Activated naive CD8-positive, alpha-beta T cell treated with anti-CD3 and anti-CD28 coated beads, Interleukin-2, amount 10 ng/mL, durations not matched to agents 7 days and 5 days (primary cell): ENCODE data around the gene RHD. TPM values are rescaled to one million over a fixed set of nuclear protein-coding genes. Genes with fewer than 3 reads are reported as not detected.
"Not testable (repeated sequence)": the region's sequence is repeated elsewhere in the genome, so short reads cannot be mapped to it uniquely, and the experiment has no call there.

ENCODE experiments used
- ATAC-seq: fragments of 150-1000 bp; cut with Tn5 transposase; one replicate; pipeline ENCODE4 v1.10.0; 2021; ENCODE audit warnings: low read depth, moderate library complexity
- POLR2A ChIA-PET: fragments of 350-600 bp; sonication (Branson Sonifier 250); formaldehyde crosslinking; loops from one replicate; lab custom pipeline; 2021; ENCODE audit warnings: antibody characterized with exemption; lab: Charles Lee
- DNase-seq: peaks from one replicate; pipeline ENCODE4 v3.0.0; 2021
- H3K27ac Mint-ChIP-seq: one replicate; pipeline ENCODE4 v1.8.0; 2022; ENCODE audit warnings: mild to moderate bottlenecking, mixed read lengths
- H3K27me3 Mint-ChIP-seq: one replicate; pipeline ENCODE4 v1.8.0; 2022; ENCODE audit warnings: mild to moderate bottlenecking, moderate library complexity, mixed read lengths
- H3K36me3 Mint-ChIP-seq: one replicate; pipeline ENCODE4 v1.8.0; 2021; ENCODE audit warnings: mild to moderate bottlenecking, mixed read lengths
- H3K4me1 Mint-ChIP-seq: one replicate; pipeline ENCODE4 v1.8.0; 2021; ENCODE audit warnings: mixed read lengths
- H3K4me3 Mint-ChIP-seq: one replicate; pipeline ENCODE4 v1.8.0; 2022; ENCODE audit warnings: mild to moderate bottlenecking, moderate library complexity, mixed read lengths
- H3K9me3 Mint-ChIP-seq: one replicate; pipeline ENCODE4 v1.8.0; 2021; ENCODE audit warnings: mixed read lengths
- total RNA-seq, 2 experiments: library from RNA; stranded (reverse); gene quantifications; one replicate each; pipeline ENCODE4 v1.2.3, GENCODE V29; 2021

RHD gene
- total RNA-seq, 2 experiments from 2014 or later, result not detected

GRCh38 chr1:25267288-25268142 lies 4.8 kb upstream of the RHD start:
- H3K36me3 Mint-ChIP-seq, result not testable (repeated sequence)

GRCh38 chr1:25268143-25268760 lies 4.1 kb upstream of the RHD start:
- not testable (repeated sequence) for DNase-seq, H3K9me3 Mint-ChIP-seq, H3K36me3 Mint-ChIP-seq, H3K4me1 Mint-ChIP-seq, ATAC-seq, H3K27me3 Mint-ChIP-seq
- Mint-ChIP-seq H3K27ac (peak overlapping the region; percentile 64), H3K4me3 (peak overlapping the region; percentile 78)
- POLR2A ChIA-PET, result interaction anchor here (0.6 kb wide), 1 partner anchor 21 kb away, joined by 3 read pairs; the partner anchor contains the start of gene RSRP1

More at GRCh38 chr1:25267288-25268142, 4.8 kb upstream of the RHD start:
- Mint-ChIP-seq H3K4me3 (peak overlapping the region; percentile 78), H3K27ac (peak overlapping the region; percentile 64)
- not testable (repeated sequence) for H3K27me3 Mint-ChIP-seq, H3K9me3 Mint-ChIP-seq, H3K4me1 Mint-ChIP-seq
- POLR2A ChIA-PET, result interaction anchor here (0.6 kb wide), 1 partner anchor 20 kb away, joined by 3 read pairs; the partner anchor contains the start of gene RSRP1
- DNase-seq (peak; percentile 84), ATAC-seq (peak; percentile 86)

GRCh38 chr1:25275648-25276047 lies 3.3 kb downstream of the RHD start:
- POLR2A ChIA-PET, H3K27ac Mint-ChIP-seq, H3K4me1 Mint-ChIP-seq, H3K4me3 Mint-ChIP-seq, H3K27me3 Mint-ChIP-seq, H3K36me3 Mint-ChIP-seq, H3K9me3 Mint-ChIP-seq, ATAC-seq, DNase-seq: not testable (repeated sequence)

- H3K4me3 Mint-ChIP-seq, H3K27me3 Mint-ChIP-seq, H3K4me1 Mint-ChIP-seq, POLR2A ChIA-PET, ATAC-seq, H3K27ac Mint-ChIP-seq, H3K9me3 Mint-ChIP-seq, DNase-seq, H3K36me3 Mint-ChIP-seq: not testable (repeated sequence)
Observed at GRCh38 chr1:25277295-25277694, 5.0 kb downstream of the RHD start.

GRCh38 chr1:25278358-25278757 lies 6.0 kb downstream of the RHD start:
- POLR2A ChIA-PET, H3K36me3 Mint-ChIP-seq, DNase-seq, H3K9me3 Mint-ChIP-seq, H3K4me1 Mint-ChIP-seq, H3K27ac Mint-ChIP-seq, H3K4me3 Mint-ChIP-seq, ATAC-seq, H3K27me3 Mint-ChIP-seq: not testable (repeated sequence)

- H3K4me3 Mint-ChIP-seq, H3K36me3 Mint-ChIP-seq, DNase-seq, ATAC-seq, POLR2A ChIA-PET, H3K27ac Mint-ChIP-seq, H3K4me1 Mint-ChIP-seq, H3K27me3 Mint-ChIP-seq, H3K9me3 Mint-ChIP-seq: not testable (repeated sequence)
Observed at GRCh38 chr1:25278790-25279189, 6.5 kb downstream of the RHD start.

GRCh38 chr1:25279693-25280111 lies 7.4 kb downstream of the RHD start:
- POLR2A ChIA-PET, H3K27ac Mint-ChIP-seq, ATAC-seq, H3K36me3 Mint-ChIP-seq, H3K4me1 Mint-ChIP-seq, H3K9me3 Mint-ChIP-seq, DNase-seq, H3K4me3 Mint-ChIP-seq, H3K27me3 Mint-ChIP-seq: not testable (repeated sequence)

- H3K4me3 Mint-ChIP-seq, DNase-seq, ATAC-seq, H3K9me3 Mint-ChIP-seq, POLR2A ChIA-PET, H3K27ac Mint-ChIP-seq, H3K36me3 Mint-ChIP-seq, H3K27me3 Mint-ChIP-seq, H3K4me1 Mint-ChIP-seq: not testable (repeated sequence)
Observed at GRCh38 chr1:25285862-25286261, 13.6 kb downstream of the RHD start.

GRCh38 chr1:25287164-25287563 lies 14.9 kb downstream of the RHD start:
- H3K9me3 Mint-ChIP-seq, H3K36me3 Mint-ChIP-seq, H3K27me3 Mint-ChIP-seq, H3K27ac Mint-ChIP-seq, H3K4me3 Mint-ChIP-seq, POLR2A ChIA-PET, DNase-seq, H3K4me1 Mint-ChIP-seq, ATAC-seq: not testable (repeated sequence)

GRCh38 chr1:25288573-25289101 lies 16.3 kb downstream of the RHD start:
- H3K36me3 Mint-ChIP-seq, POLR2A ChIA-PET: not testable (repeated sequence)

GRCh38 chr1:25290043-25290442 lies 17.7 kb downstream of the RHD start:
- ATAC-seq, H3K27ac Mint-ChIP-seq, POLR2A ChIA-PET, H3K9me3 Mint-ChIP-seq, H3K4me3 Mint-ChIP-seq, H3K36me3 Mint-ChIP-seq, H3K27me3 Mint-ChIP-seq, DNase-seq, H3K4me1 Mint-ChIP-seq: not testable (repeated sequence)

More at GRCh38 chr1:25288573-25289101, 16.3 kb downstream of the RHD start:
- not testable (repeated sequence) for H3K9me3 Mint-ChIP-seq, H3K4me3 Mint-ChIP-seq, ATAC-seq, H3K27ac Mint-ChIP-seq, DNase-seq, H3K4me1 Mint-ChIP-seq, H3K27me3 Mint-ChIP-seq

- H3K4me3 Mint-ChIP-seq, ATAC-seq, H3K9me3 Mint-ChIP-seq, DNase-seq, H3K36me3 Mint-ChIP-seq, POLR2A ChIA-PET, H3K27ac Mint-ChIP-seq, H3K27me3 Mint-ChIP-seq, H3K4me1 Mint-ChIP-seq: not testable (repeated sequence)
Observed at GRCh38 chr1:25293426-25293825, 21.1 kb downstream of the RHD start.

GRCh38 chr1:25294889-25295826 lies 22.8 kb downstream of the RHD start:
- H3K4me3 Mint-ChIP-seq, H3K4me1 Mint-ChIP-seq, ATAC-seq, POLR2A ChIA-PET, H3K27ac Mint-ChIP-seq, H3K27me3 Mint-ChIP-seq, H3K36me3 Mint-ChIP-seq, DNase-seq, H3K9me3 Mint-ChIP-seq: not testable (repeated sequence)
